Measurements from ENCODE around the gene HAUS1.

The HAUS1 gene

DNA sequence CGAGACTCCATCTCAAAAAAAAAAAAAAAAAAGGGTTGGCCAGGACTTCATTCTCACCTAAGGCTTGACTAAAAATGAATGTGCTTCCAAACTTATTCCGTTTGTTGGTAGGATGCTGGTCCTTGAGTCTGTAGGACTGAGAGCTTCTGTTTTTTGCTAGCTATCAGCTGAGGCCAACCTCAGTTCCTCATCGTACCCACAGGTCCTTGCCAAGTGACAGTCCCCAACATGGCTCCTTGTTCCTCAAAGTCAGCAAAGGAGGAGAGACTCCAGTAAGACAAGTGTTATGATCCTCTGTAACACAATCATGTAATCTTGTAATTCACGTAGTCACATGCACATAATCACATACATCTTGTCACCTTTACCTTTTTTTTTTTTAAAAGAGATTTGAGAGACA is 37.0 kb downstream of the HAUS1 start:
- Mint-ChIP-seq H3K4me3 (no peak overlapping the region), H3K4me1 (no peaks in the 10 kb centered on the region), H3K27ac (no peak overlapping the region), H3K9me3 (no peaks in the 10 kb centered on the region), H3K36me3 (ENCODE audit: low read depth) (peaks cover 4% of the 10 kb centered on the region), H3K27me3 (ENCODE audit: low read depth) (no peaks in the 10 kb centered on the region)
- TF ChIP-seq, protein P1, sequence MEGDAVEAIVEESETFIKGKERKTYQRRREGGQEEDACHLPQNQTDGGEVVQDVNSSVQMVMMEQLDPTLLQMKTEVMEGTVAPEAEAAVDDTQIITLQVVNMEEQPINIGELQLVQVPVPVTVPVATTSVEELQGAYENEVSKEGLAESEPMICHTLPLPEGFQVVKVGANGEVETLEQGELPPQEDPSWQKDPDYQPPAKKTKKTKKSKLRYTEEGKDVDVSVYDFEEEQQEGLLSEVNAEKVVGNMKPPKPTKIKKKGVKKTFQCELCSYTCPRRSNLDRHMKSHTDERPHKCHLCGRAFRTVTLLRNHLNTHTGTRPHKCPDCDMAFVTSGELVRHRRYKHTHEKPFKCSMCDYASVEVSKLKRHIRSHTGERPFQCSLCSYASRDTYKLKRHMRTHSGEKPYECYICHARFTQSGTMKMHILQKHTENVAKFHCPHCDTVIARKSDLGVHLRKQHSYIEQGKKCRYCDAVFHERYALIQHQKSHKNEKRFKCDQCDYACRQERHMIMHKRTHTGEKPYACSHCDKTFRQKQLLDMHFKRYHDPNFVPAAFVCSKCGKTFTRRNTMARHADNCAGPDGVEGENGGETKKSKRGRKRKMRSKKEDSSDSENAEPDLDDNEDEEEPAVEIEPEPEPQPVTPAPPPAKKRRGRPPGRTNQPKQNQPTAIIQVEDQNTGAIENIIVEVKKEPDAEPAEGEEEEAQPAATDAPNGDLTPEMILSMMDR (IDR thresholded peaks at IDR 0.05; ENCODE audit: unreplicated experiment in 3 of 3) = no peak

DNA sequence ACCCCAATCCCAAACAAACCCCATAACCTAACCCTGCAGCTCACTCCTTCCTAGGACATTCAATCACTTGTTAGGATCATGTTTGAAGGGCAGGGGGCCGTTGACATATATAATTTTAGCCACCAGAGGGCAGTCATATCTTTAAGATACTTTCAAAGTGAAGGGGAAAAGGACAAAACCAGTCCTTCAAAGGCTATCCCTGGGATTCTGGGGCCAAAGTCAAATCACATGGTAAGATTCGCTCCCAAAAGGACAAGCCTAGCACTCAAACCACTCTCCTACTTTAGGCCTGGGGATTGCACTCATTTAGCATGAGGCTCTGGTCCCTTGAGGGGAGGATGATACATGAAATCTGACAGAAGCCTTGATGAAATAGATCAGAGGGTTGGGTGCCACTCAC is 44.6 kb downstream of the HAUS1 start:
- no peak overlapping the region for H3K4me3 Mint-ChIP-seq
- H3K27me3 Mint-ChIP-seq (ENCODE audit: low read depth) = no peaks in the 10 kb centered on the region
- H3K36me3 Mint-ChIP-seq (ENCODE audit: low read depth) = no peaks in the 10 kb centered on the region
- H3K27ac Mint-ChIP-seq = no peak overlapping the region
- no peaks in the 10 kb centered on the region for H3K9me3 Mint-ChIP-seq
- peaks cover 22% of the 10 kb centered on the region for H3K4me1 Mint-ChIP-seq
- TF ChIP-seq, protein P1 (IDR thresholded peaks at IDR 0.05; ENCODE audit: unreplicated experiment in 3 of 3) = peak; percentile 63 to 72 (median 65)

DNA sequence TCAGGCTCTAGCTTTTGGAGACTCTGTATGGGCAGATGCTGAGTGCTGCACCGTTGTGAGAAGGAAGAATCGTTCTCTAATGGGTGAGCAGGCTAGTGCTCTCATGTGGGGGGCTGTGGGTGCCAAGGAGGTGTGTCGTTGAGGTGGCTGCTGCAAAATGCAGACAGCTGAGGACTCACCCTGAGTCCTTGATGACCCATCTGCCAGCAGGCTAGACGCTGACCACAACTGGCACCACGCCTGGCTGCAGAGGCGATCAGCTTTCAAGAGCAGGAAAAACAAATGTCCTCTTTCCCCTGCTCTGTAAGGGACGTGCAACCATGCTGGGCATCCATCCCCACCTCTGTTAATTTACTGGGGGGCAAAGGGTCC is 48.2 kb downstream of the HAUS1 start:
- H3K9me3 Mint-ChIP-seq = no peaks in the 10 kb centered on the region

DNA sequence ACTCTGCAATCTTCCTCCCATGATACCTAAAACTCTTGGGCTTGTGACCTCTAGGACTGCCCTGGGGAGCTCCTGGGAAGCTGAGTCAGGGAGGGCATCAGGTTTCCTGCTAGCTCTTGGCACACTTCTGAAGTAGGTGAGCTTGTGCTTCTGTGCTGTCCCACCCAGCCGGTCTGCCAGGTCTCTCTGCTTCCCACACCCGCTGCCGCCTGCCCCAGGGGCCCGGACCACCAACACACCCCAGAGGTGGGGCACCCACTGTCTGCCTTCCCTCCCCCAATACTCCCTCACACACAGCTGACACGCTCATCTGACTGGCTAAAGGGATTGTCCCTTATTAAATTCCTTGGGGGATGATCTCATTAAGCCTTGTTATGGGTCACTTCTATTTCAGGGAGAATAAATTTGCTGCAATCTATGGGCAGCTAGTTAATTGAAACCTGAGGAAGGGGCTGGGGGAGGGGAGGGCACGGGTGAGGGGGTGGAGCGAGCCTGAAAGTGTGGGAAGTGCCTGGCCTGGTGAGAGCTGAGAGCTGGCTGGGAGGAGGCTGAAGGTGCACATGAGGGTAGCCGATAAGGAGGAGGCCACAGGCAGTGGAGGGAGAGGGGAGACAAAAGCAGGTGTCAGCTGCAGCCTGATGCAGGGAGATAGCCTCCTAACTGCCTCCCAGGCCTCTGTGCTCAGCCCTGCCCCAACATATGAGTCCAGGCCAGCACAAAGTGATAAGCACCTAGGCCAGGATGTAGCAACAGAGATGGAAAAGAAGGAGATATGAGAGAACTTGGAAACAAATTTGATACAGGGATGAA is 48.8 kb downstream of the HAUS1 start:
- no peaks in the 10 kb centered on the region for H3K36me3 Mint-ChIP-seq (ENCODE audit: low read depth)

More for the DNA sequence above, 48.2 kb downstream of the HAUS1 start:
- TF ChIP-seq, protein P1 (IDR thresholded peaks at IDR 0.05; ENCODE audit: unreplicated experiment in 3 of 3) = no peak
- H3K27ac Mint-ChIP-seq = peak overlapping the region in 2 of 3 experiments; percentile 49 to 76
- peaks cover 35% of the 10 kb centered on the region for H3K4me1 Mint-ChIP-seq
- H3K4me3 Mint-ChIP-seq = no peak overlapping the region
- H3K27me3 Mint-ChIP-seq (ENCODE audit: low read depth) = no peaks in the 10 kb centered on the region
- no peaks in the 10 kb centered on the region for H3K36me3 Mint-ChIP-seq (ENCODE audit: low read depth)

DNA sequence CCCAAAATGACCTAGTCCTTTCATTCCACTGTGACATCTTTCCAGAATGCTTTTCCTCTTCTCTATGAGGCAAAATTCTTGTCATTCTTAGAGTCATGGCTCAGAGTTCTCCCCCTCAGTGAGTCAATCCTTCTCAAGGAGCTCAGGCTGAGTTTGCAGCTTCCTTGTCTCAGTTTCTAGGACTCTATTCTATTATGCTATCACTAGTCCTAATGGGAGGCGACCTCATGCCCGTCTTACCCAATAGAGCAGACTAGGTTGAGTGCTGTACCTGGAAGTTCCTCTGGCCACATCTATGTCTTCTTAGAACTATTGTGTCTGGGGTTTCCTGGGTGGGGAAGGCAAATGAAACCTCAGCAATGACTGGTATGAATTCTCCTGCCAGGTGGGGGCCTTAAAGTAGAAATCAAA is 51.5 kb downstream of the HAUS1 start:
- Mint-ChIP-seq H3K27ac (no peak overlapping the region), H3K9me3 (no peaks in the 10 kb centered on the region), H3K4me3 (no peak overlapping the region), H3K4me1 (peaks cover 35% of the 10 kb centered on the region), H3K27me3 (ENCODE audit: low read depth) (no peaks in the 10 kb centered on the region), H3K36me3 (ENCODE audit: low read depth) (peaks cover 5% of the 10 kb centered on the region)
- TF ChIP-seq, protein P1 (IDR thresholded peaks at IDR 0.05; ENCODE audit: unreplicated experiment in 3 of 3) = no peak

More for the DNA sequence above, 48.8 kb downstream of the HAUS1 start:
- Mint-ChIP-seq H3K4me3 (peak overlapping the region; percentile 31 to 59 (median 32)), H3K27ac (peak overlapping the region; percentile 49 to 76 (median 72)), H3K9me3 (no peaks in the 10 kb centered on the region), H3K4me1 (peaks cover 35% of the 10 kb centered on the region), H3K27me3 (ENCODE audit: low read depth) (no peaks in the 10 kb centered on the region)
- TF ChIP-seq, protein P1 (IDR thresholded peaks at IDR 0.05; ENCODE audit: unreplicated experiment in 3 of 3) = no peak

Measured in nephron (organoid).